T1000 (cell line): Measurements from ENCODE around the gene MBD6.
"Not testable (repeated sequence)": the region's sequence is repeated elsewhere in the genome, so short reads cannot be mapped to it uniquely, and the experiment has no call there.

ENCODE experiments used
- DNase-seq: peaks from one replicate; lab custom pipeline; 2025; ENCODE audit warnings: mixed read lengths; lab: John Stamatoyannopoulos, UW

MBD6 gene

DNA sequence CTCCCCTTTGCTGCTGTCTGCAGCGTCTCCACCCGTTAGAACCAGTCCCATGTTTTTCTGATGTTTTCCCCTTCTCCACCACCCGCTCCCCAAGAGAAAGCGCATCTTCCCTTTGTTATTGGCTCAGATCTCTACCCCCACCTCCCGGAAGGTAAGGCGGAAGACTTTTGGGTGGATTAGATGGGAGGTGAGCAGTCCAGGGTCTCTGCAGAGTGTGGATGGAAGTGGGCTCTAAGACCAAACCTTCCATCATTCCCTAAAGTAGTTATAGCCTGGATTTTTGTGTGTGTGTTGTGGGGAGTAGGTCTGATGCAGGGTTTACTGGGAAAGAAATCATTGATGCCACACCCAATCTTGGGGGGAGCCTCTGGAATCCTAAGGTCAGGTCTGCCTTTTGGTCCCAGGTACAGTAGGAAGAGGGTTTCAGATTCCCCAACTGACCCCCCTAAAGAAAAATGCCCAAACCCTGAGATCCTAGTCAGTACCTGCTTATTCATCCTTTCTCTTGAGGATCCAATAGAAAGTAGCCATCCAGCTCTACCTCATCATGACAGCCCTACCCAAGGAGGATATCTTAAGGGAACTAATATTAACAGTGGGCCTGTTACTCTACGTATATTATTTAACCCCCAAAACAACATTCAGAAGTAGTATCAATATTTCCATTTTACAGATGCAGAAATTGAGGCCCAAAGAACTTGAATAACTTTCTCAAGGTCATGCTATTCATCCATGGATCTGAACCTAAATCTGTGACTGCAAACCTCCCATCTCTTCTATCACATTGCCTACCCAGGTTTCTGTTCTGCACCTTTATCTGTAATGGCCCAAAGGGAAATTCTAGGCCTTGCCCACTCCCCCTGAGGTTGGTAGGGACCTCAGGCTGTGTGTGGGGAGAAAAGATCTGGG lies 28.3 kb downstream of the MBD6 start:
- no peak for DNase-seq

GRCh38 chr12:57551637-57552305 lies 29.1 kb downstream of the MBD6 start:
- DNase-seq = no peak

DNA sequence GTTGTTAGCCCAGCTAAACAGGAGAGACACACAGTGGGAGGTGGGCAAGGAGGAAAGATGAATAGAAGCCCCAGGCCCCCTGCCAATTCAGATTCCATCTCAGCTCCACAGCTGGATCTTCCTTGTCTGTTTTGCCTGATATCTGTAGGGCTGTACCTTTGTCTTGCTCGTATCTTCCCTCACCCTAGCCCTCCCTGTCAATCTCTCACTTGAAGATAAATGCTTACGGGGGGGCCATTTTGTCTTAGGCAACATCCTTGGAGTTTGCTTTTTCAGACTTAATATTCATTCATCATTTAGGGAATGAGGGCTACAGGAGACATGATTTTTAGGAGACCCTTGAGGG lies 29.7 kb downstream of the MBD6 start:
- DNase-seq = no peak

DNA sequence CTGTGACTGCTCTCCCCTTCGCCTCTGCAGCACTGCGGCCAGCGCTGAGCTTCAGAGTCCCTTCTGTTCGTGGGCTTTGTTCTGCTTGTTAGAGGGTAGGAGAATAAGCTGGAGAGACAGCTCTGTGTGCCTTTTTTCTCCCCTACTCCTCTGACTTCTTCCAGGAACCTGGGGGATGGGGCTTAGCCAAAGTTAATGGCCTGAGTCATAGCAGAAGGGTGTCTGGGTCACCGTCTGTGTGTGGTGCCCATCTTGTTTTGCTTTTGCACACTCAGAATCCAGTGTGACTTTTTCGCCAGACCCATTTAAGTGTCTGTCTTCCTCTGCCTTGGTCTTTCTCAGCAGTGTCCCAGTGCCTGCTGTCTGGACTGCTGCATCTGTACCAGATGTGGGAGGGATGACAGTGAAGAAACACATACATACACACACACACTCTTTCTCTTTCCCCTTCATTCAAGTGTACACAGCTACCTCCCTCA lies 30.2 kb downstream of the MBD6 start:
- DNase-seq = no peak

- DNase-seq = no peak
Measured at GRCh38 chr12:57553343-57554202, 30.9 kb downstream of the MBD6 start.

- no peak for DNase-seq
Measured at GRCh38 chr12:57554453-57554852, 31.8 kb downstream of the MBD6 start.

DNA sequence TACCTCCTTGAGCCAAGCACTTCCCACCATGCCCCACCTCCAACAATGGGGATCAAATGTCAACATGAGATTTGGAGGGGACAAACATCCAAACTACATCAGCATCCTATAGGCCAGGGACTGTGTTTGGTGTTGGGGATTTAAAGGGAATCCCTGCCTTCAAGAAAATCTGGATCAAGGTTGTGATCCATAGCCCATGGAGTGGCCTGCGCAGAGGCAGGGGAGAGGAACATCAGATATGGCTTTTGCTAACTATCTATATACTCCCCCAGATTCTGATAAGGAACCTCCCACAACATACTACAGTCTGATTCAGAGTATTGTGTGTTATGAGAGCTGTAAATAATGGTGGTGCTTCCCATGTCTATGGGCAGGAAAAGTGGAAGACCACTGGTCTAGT lies 32.3 kb downstream of the MBD6 start:
- no peak for DNase-seq

- no peak for DNase-seq
Measured at GRCh38 chr12:57558864-57559263, 36.2 kb downstream of the MBD6 start.

GRCh38 chr12:57560516-57560915 lies 37.9 kb downstream of the MBD6 start:
- no peak for DNase-seq

DNA sequence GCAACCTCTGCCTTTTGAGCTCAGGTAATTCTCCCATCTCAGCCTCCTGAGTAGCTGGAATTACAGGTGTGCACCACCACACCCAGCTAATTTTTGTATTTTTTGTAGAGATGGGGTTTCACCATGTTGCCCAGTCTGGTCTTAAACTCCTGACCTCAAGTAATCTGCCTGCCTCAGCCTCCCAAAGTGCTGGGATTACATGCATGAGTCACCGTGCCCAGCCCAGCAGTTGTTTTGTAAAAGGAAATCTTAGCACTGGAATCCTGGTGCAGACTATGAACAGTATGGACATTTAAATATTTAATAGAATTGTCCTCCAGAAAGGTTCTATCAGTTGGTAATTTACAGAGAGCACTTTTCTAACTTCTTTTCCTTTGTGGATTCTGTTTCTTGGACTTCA lies 38.5 kb downstream of the MBD6 start:
- not testable (repeated sequence) for DNase-seq

DNA sequence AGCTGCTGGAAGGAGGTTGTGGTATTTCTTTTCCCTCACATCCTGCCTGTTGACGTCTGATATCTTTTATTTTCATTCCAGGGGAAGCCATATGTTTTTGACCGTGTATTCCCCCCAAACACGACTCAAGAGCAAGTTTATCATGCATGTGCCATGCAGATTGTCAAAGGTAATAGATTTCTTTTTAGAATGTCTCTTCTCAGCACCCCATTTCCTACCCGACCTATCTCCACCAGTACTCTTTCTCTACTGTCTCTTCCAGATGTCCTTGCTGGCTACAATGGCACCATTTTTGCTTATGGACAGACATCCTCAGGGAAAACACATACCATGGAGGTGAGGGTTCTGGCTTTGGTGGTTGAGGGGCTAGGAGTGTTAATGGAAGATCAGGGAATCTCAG lies 40.7 kb downstream of the MBD6 start:
- DNase-seq = no peak

GRCh38 chr12:57564178-57564740 lies 41.6 kb downstream of the MBD6 start:
- DNase-seq = no peak

- no peak for DNase-seq
Measured at GRCh38 chr12:57568838-57569237, 46.2 kb downstream of the MBD6 start.

DNA sequence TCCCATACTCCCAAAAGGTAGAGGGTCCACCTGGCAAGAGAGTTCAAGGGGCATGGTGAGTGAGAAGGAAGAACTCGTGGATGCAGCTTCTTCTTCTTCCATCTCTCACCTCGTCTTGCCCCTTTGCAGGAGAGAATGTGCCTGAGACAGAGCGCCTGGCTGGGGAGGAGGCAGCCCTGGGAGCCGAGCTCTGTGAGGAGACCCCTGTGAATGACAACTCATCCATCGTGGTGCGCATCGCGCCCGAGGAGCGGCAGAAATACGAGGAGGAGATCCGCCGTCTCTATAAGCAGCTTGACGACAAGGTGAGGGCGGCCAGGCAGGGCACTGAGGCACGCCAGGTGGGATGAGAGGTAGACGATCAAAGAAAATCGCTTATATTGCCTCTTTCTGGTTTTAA lies 47.2 kb downstream of the MBD6 start:
- DNase-seq = no peak

- not testable (repeated sequence) for DNase-seq
Measured at GRCh38 chr12:57570438-57570837, 47.8 kb downstream of the MBD6 start.

DNA sequence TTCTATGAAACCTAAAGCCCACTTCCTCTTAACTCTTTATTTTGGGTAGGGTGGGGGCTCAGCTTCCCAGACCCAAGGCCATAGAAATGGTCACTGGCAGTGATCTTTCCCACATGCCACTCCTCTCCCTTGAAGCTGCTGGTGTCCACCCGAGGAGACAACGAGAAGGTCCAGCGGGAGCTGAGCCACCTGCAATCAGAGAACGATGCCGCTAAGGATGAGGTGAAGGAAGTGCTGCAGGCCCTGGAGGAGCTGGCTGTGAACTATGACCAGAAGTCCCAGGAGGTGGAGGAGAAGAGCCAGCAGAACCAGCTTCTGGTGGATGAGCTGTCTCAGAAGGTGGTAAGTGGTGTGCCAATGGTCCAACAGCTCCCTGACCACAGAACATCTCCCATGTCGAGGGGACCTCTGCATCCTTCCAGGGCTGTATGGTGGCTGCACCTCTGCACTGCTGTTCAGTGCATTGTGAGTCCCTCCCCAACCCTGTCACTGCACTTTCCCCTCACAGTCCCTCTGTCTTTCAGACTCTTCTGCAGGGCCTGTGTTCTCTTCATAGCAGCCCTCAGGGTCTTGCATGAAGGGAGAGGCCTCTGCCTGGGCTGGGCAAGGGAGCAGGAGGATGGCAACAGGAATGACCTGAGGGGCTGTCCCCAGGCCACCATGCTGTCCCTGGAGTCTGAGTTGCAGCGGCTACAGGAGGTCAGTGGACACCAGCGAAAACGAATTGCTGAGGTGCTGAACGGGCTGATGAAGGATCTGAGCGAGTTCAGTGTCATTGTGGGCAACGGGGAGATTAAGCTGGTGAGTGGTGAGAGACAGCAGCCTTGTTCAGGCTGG lies 49.5 kb downstream of the MBD6 start:
- DNase-seq = no peak

DNA sequence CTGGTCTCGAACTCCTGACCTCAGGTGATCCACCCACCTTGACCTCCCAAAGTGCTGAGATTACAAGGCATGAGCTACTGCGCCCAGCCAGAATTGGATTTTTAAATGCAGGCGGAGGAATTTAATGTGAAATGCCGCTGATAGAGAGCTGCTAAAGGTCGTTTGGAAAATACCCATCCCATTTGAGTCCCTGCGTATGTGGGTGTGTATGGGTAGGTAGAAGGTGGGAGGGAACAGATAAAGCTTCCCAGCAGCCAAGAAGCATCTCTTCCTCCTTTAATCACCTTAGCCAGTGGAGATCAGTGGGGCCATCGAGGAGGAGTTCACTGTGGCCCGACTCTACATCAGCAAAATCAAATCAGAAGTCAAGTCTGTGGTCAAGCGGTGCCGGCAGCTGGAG lies 52.2 kb downstream of the MBD6 start:
- no peak for DNase-seq

DNA sequence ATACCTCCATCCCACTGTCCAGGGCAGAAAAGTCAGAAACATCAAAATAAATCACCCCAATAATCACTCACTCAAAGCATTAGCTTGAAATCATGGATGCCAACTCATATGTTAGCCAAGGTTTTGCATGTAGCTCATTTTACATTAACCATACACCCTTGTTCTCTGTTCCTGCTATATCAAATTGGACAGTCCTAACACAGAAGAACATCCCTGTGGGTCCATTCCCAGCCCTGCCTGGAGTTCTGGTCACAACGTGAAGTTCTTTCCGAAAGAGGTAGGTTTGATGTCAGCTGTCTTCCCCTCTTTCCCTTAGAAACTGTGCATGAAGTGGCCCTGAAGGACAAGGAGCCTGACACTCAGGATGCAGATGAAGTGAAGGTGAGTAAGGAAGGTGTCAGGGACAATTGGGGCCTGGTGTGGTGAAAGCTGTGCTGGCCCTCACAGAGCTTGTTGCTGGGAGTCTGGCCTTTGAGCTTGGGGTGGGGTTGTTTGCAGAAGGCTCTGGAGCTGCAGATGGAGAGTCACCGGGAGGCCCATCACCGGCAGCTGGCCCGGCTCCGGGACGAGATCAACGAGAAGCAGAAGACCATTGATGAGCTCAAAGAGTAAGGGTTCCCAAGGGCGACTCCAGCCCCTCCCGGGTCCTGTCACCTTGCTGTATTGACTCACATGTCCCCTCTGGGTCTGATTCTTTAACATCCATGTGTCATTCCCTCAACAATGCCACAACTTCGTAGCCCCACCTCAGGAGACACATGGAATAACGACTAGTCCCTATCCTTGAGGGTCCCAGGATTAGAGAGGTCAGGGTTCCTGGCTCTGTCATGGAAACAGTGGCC lies 53.4 kb downstream of the MBD6 start:
- no peak for DNase-seq

- no peak for DNase-seq
Measured at GRCh38 chr12:57576613-57577160, 54.1 kb downstream of the MBD6 start.
